H9 (cell line): ENCODE data around the gene LRP1B. TPM values are rescaled to one million over a fixed set of nuclear protein-coding genes. Genes with fewer than 3 reads are reported as not detected.
A peak's percentile ranks its signal among the peaks of the same experiment; 100 is the strongest.

Experiments
- DNase-seq: peaks from one replicate; pipeline ENCODE4 v3.0.0-alpha.2; 2017
- H2AFZ ChIP-seq: one replicate; pipeline ENCODE4 v1.6.1; 2013; ENCODE audit warnings: mild to moderate bottlenecking, low read length, control low read depth, moderate library complexity
- H2AK5ac ChIP-seq: 2 replicates; pipeline ENCODE4 v1.6.1; 2013; ENCODE audit warnings: low read length, control low read depth, mixed read lengths; ENCODE audit not compliant: insufficient read length
- H2BK120ac ChIP-seq: one replicate; pipeline ENCODE4 v1.6.1; 2013; ENCODE audit warnings: low read depth, mild to moderate bottlenecking, low read length, control low read depth, inconsistent platforms; ENCODE audit not compliant: poor library complexity, severe bottlenecking
- H2BK12ac ChIP-seq: 2 replicates; pipeline ENCODE4 v1.6.1; 2013; ENCODE audit warnings: low read length, control low read depth, mixed read lengths, low read depth; ENCODE audit not compliant: insufficient read length
- H2BK15ac ChIP-seq: 2 replicates; pipeline ENCODE4 v1.6.1; 2013; ENCODE audit warnings: low read depth, low read length, control low read depth
- H2BK20ac ChIP-seq: one replicate; pipeline ENCODE4 v1.6.1; 2013; ENCODE audit warnings: low read depth, mild to moderate bottlenecking, low read length, control low read depth, inconsistent platforms; ENCODE audit not compliant: poor library complexity, severe bottlenecking
- H2BK5ac ChIP-seq: 2 replicates; pipeline ENCODE4 v1.6.1; 2013; ENCODE audit warnings: low read length, control low read depth, mixed read lengths; ENCODE audit not compliant: insufficient read length
- H3K14ac ChIP-seq: 2 replicates; pipeline ENCODE4 v1.6.1; 2013; ENCODE audit warnings: low read length, control low read depth; ENCODE audit not compliant: insufficient read depth
- H3K18ac ChIP-seq: 2 replicates; pipeline ENCODE4 v1.6.1; 2013; ENCODE audit warnings: low read depth, mild to moderate bottlenecking, mixed read lengths, low read length, control low read depth; ENCODE audit not compliant: insufficient read length
- H3K23ac ChIP-seq: 2 replicates; pipeline ENCODE4 v1.6.1; 2013; ENCODE audit warnings: low read length, control low read depth, mixed read lengths, low read depth; ENCODE audit not compliant: insufficient read length
- H3K23me2 ChIP-seq: 2 replicates; pipeline ENCODE4 v1.6.1; 2013; ENCODE audit warnings: low read depth, mild to moderate bottlenecking, mixed read lengths, low read length, control low read depth; ENCODE audit not compliant: insufficient read length, poor library complexity, severe bottlenecking
- H3K27ac ChIP-seq: 2 replicates; pipeline ENCODE4 v1.5.1; 2013; ENCODE audit warnings: low read length, control low read depth, mixed read lengths, low read depth; ENCODE audit not compliant: insufficient read length
- H3K27me3 ChIP-seq: 2 replicates; pipeline ENCODE4 v1.6.1; 2013; ENCODE audit warnings: low read length, control low read depth, inconsistent platforms; ENCODE audit not compliant: insufficient read depth
- H3K4ac ChIP-seq: 2 replicates; pipeline ENCODE4 v1.6.1; 2013; ENCODE audit warnings: low read depth, mild to moderate bottlenecking, control low read depth, inconsistent platforms, low read length, moderate library complexity
- H3K4me1 ChIP-seq: 2 replicates; pipeline ENCODE4 v1.6.1; 2013; ENCODE audit warnings: low read length, control low read depth, inconsistent platforms; ENCODE audit not compliant: insufficient read depth
- H3K4me2 ChIP-seq: 2 replicates; pipeline ENCODE4 v1.6.1; 2013; ENCODE audit warnings: low read length, control low read depth, mixed read lengths; ENCODE audit not compliant: insufficient read length, insufficient read depth
- H3K56ac ChIP-seq: 2 replicates; pipeline ENCODE4 v1.6.1; 2013; ENCODE audit warnings: low read depth, mild to moderate bottlenecking, mixed read lengths, low read length, control low read depth; ENCODE audit not compliant: insufficient read length
- H3K79me1 ChIP-seq: 2 replicates; pipeline ENCODE4 v1.6.1; 2013; ENCODE audit warnings: low read depth, mild to moderate bottlenecking, moderate library complexity, low read length, control low read depth, inconsistent platforms; ENCODE audit not compliant: insufficient read depth, poor library complexity, severe bottlenecking
- H3K79me2 ChIP-seq: 2 replicates; pipeline ENCODE4 v1.6.1; 2013; ENCODE audit warnings: low read length, control low read depth, inconsistent platforms; ENCODE audit not compliant: insufficient read depth
- H3K9ac ChIP-seq: 2 replicates; pipeline ENCODE4 v1.6.1; 2013; ENCODE audit warnings: low read length, control low read depth, mixed read lengths; ENCODE audit not compliant: insufficient read length; ENCODE audit errors: extremely low read depth
- H3K9me3 ChIP-seq: one replicate; pipeline ENCODE4 v1.6.1; 2013; ENCODE audit warnings: low read depth, low read length, inconsistent platforms; ENCODE audit not compliant: control insufficient read depth
- H3T11ph ChIP-seq: one replicate; pipeline ENCODE4 v1.6.1; 2013; ENCODE audit warnings: mild to moderate bottlenecking, low read length, control low read depth, inconsistent platforms
- H4K20me1 ChIP-seq: one replicate; pipeline ENCODE4 v1.6.1; 2013; ENCODE audit not compliant: control insufficient read depth, insufficient read length, insufficient read depth
- H4K5ac ChIP-seq: 2 replicates; pipeline ENCODE4 v1.6.1; 2013; ENCODE audit warnings: low read depth, mild to moderate bottlenecking, mixed read lengths, low read length, control low read depth; ENCODE audit not compliant: insufficient read length
- H4K8ac ChIP-seq: replicated peaks from 2 replicates; pipeline ENCODE4 v1.6.1; 2013; ENCODE audit warnings: low read length, control low read depth, mixed read lengths, low read depth; ENCODE audit not compliant: insufficient read length
- H4K91ac ChIP-seq: 2 replicates; pipeline ENCODE4 v1.6.1; 2013; ENCODE audit warnings: low read depth, mild to moderate bottlenecking, moderate library complexity, mixed read lengths, low read length, control low read depth; ENCODE audit not compliant: insufficient read length
- H3K27ac Mint-ChIP-seq, 3 experiments: 2 replicates in 2 of 3; 3 replicates in 1 of 3; pipeline ENCODE4 v1.8.0; 2020 to 2021; ENCODE audit warnings: mixed read lengths in 3 of 3, mild to moderate bottlenecking in 1 of 3, moderate library complexity in 1 of 3
- H3K27me3 Mint-ChIP-seq: 2 replicates; pipeline ENCODE4 v1.8.0; 2021; ENCODE audit warnings: low read depth, mild to moderate bottlenecking, moderate library complexity, mixed read lengths
- H3K36me3 Mint-ChIP-seq, 3 experiments: 2 replicates in 2 of 3; 3 replicates in 1 of 3; pipeline ENCODE4 v1.8.0; 2020 to 2021; ENCODE audit warnings: low read depth in 3 of 3, mixed read lengths in 3 of 3; ENCODE audit not compliant: insufficient read depth in 1 of 3
- H3K4me1 Mint-ChIP-seq, 2 experiments: 2 replicates each; pipeline ENCODE4 v1.8.0; 2020; ENCODE audit warnings: mixed read lengths in 2 of 2
- H3K4me3 Mint-ChIP-seq, 2 experiments: 2 replicates in 1 of 2; 3 replicates in 1 of 2; pipeline ENCODE4 v1.8.0; 2020 to 2021; ENCODE audit warnings: mild to moderate bottlenecking in 2 of 2, mixed read lengths in 2 of 2, moderate library complexity in 1 of 2
- H3K9me3 Mint-ChIP-seq, 2 experiments: 2 replicates in 1 of 2; 3 replicates in 1 of 2; pipeline ENCODE4 v1.8.0; 2020; ENCODE audit warnings: mild to moderate bottlenecking in 2 of 2, mixed read lengths in 2 of 2, moderate library complexity in 1 of 2
- CTCF ChIP-seq: fragments of 200-600 bp; sonication (generic); conservative IDR thresholded peaks from 3 replicates; pipeline ENCODE4 v1.8.0; 2021; ENCODE audit warnings: antibody characterized with exemption, mild to moderate bottlenecking
- WGBS: extraction: QIAGEN DNeasy Blood & Tissue Kit; methylation state at CpG from one replicate; pipeline ENCODE4 v1.1.7; 2013; ENCODE audit warnings: missing lambda C conversion rate, low lambda C conversion rate, mixed read lengths; ENCODE audit not compliant: insufficient read length; ENCODE audit errors: extremely low coverage; 5-methylcytosine and 5-hydroxymethylcytosine counted together
- total RNA-seq: library from RNA; stranded (reverse); gene quantifications from 2 replicates; pipeline ENCODE4 v1.2.1, GENCODE V29; 2021

LRP1B gene
- total RNA-seq, 1 experiment from 2014 or later: not detected

GRCh38 chr2:141555876-141556470 lies 574.8 kb downstream of the LRP1B start:
- no peak overlapping the region for H3T11ph ChIP-seq
- no peak overlapping the region for H2AK5ac ChIP-seq
- H3K4me3 Mint-ChIP-seq: no peak overlapping the region

More at GRCh38 chr2:141555876-141556470, 574.8 kb downstream of the LRP1B start:
- Histone ChIP-seq H3K23me2 (no peaks in the 10 kb centered on the region), H3K9ac (no peak overlapping the region), H3K27me3 (no peaks in the 10 kb centered on the region), H3K4me1 (no peaks in the 10 kb centered on the region; the same call in 1 of the 2 replicates), H3K79me1 (no peaks in the 10 kb centered on the region), H3K23ac (no peak overlapping the region), H3K18ac (no peak overlapping the region), H3K14ac (no peak overlapping the region), H4K20me1 (no peaks in the 10 kb centered on the region), H3K9me3 (no peaks in the 10 kb centered on the region), H3K27ac (no peak overlapping the region), H2BK5ac (no peak overlapping the region), H2AFZ (no peak overlapping the region), H3K4ac (no peak overlapping the region), H2BK120ac (no peak overlapping the region), H2BK12ac (no peak overlapping the region), H2BK15ac (no peak overlapping the region), H4K91ac (no peak overlapping the region), H3K56ac (no peak overlapping the region), H4K8ac (no peak overlapping the region), H3K4me2 (no peak overlapping the region), H3K79me2 (no peaks in the 10 kb centered on the region), H2BK20ac (peak overlapping the region; percentile 90), H4K5ac (no peak overlapping the region)
- H3K4me1 Mint-ChIP-seq: peaks cover 3 to 10% of the 10 kb centered on the region in 2 experiments; a peak in 3 of 4 replicates
- H3K27ac Mint-ChIP-seq: peak overlapping the region in 1 of 3 experiments; percentile 22; a peak in 2 of 7 replicates
- no peaks in the 10 kb centered on the region for H3K27me3 Mint-ChIP-seq
- no peaks in the 10 kb centered on the region for H3K9me3 Mint-ChIP-seq
- no peak for DNase-seq
- TF ChIP-seq CTCF: no peak
- WGBS: no CpG with 5 or more reads among the region's 5 CpGs
- H3K36me3 Mint-ChIP-seq: no peaks in the 10 kb centered on the region
